Large intestine (tissue), 12 donors: ENCODE data around the gene PSMB10. TPM values are rescaled to one million over a fixed set of nuclear protein-coding genes. Genes with fewer than 3 reads are reported as not detected.
"Not testable (repeated sequence)": the region's sequence is repeated elsewhere in the genome, so short reads cannot be mapped to it uniquely, and the experiment has no call there.

Experiments
- DNase-seq, 2 donors: peaks; one replicate each; pipeline versions ENCODE4 v3.0.0 to v3.0.0-alpha.2; 2013
- H3K27ac ChIP-seq: one replicate; pipeline ENCODE4 v1.5.1; 2013; ENCODE audit warnings: low read length
- H3K27me3 ChIP-seq: 2 replicates; pipeline ENCODE4 v1.6.1; 2013; ENCODE audit warnings: low read length; ENCODE audit not compliant: control insufficient read depth, insufficient read depth
- H3K36me3 ChIP-seq: 2 replicates; pipeline ENCODE4 v1.6.1; 2013; ENCODE audit warnings: low read length; ENCODE audit not compliant: control insufficient read depth, insufficient read depth
- H3K4me1 ChIP-seq: one replicate; pipeline ENCODE4 v1.6.1; 2013; ENCODE audit warnings: low read length; ENCODE audit not compliant: control insufficient read depth, insufficient read depth
- H3K4me3 ChIP-seq: one replicate; pipeline ENCODE4 v1.5.1; 2013; ENCODE audit warnings: low read length
- H3K9me3 ChIP-seq: one replicate; pipeline ENCODE4 v1.6.1; 2013; ENCODE audit warnings: mild to moderate bottlenecking, low read depth, low read length, moderate library complexity; ENCODE audit not compliant: control insufficient read depth
- WGBS: methylation state at CpG from one replicate; pipeline ENCODE4 v1.1.5; 2013; ENCODE audit warnings: low lambda C conversion rate; ENCODE audit not compliant: insufficient coverage; 5-methylcytosine and 5-hydroxymethylcytosine counted together
- long read RNA-seq, 11 donors: transcript quantifications; one replicate each; lab custom pipeline, GENCODE V29; 2026
- polyA plus RNA-seq: library from polyadenylated mRNA; unstranded; fragments of 120-200 nt; gene quantifications from one replicate; pipeline ENCODE4 v1.2.1, GENCODE V29; 2013

The PSMB10 gene
- polyA plus RNA-seq: 99.2 TPM
- long read RNA-seq, donor 1, transcript PSMB10-201 (8 exons, 1,218 nt): major isoform, 17 of 20 reads
- long read RNA-seq, donor 1, partial matches to known transcripts: 0 of 20 reads
- long read RNA-seq, donor 1, other reads (novel, unspliced or antisense): 0 of 20 reads
- long read RNA-seq, donor 2, transcript PSMB10-201 (8 exons, 1,218 nt): major isoform, 60 of 91 reads
- long read RNA-seq, donor 2, transcript PSMB10-203 (4 exons, 591 nt): minor isoform, 6 of 91 reads
- long read RNA-seq, donor 2, partial matches to known transcripts: 24 of 91 reads
- long read RNA-seq, donor 2, other reads (novel, unspliced or antisense): 0 of 91 reads
- long read RNA-seq, donor 3: 0 reads
- long read RNA-seq, donor 4, partial matches to known transcripts: 0 of 5 reads
- long read RNA-seq, donor 4, other reads (novel, unspliced or antisense): 0 of 5 reads
- long read RNA-seq, donor 5, transcript PSMB10-201 (8 exons, 1,218 nt): major isoform, 22 of 23 reads
- long read RNA-seq, donor 5, partial matches to known transcripts: 0 of 23 reads
- long read RNA-seq, donor 5, other reads (novel, unspliced or antisense): 0 of 23 reads
- long read RNA-seq, donor 6, transcript PSMB10-201 (8 exons, 1,218 nt): major isoform, 28 of 37 reads
- long read RNA-seq, donor 6, partial matches to known transcripts: 5 of 37 reads
- long read RNA-seq, donor 6, other reads (novel, unspliced or antisense): 0 of 37 reads
- long read RNA-seq, donor 7, transcript PSMB10-203 (4 exons, 591 nt): minor isoform, 6 of 24 reads
- long read RNA-seq, donor 7, transcript PSMB10-201 (8 exons, 1,218 nt): major isoform, 16 of 24 reads
- long read RNA-seq, donor 7, partial matches to known transcripts: 0 of 24 reads
- long read RNA-seq, donor 7, other reads (novel, unspliced or antisense): 0 of 24 reads
- long read RNA-seq, donor 8, transcript PSMB10-201 (8 exons, 1,218 nt): major isoform, 86 of 105 reads
- long read RNA-seq, donor 8, partial matches to known transcripts: 14 of 105 reads
- long read RNA-seq, donor 8, other reads (novel, unspliced or antisense): 0 of 105 reads
- long read RNA-seq, donor 9, transcript PSMB10-201 (8 exons, 1,218 nt): major isoform, 57 of 71 reads
- long read RNA-seq, donor 9, partial matches to known transcripts: 11 of 71 reads
- long read RNA-seq, donor 9, other reads (novel, unspliced or antisense): 0 of 71 reads
- long read RNA-seq, donor 10, transcript PSMB10-201 (8 exons, 1,218 nt): major isoform, 66 of 82 reads
- long read RNA-seq, donor 10, transcript PSMB10-203 (4 exons, 591 nt): minor isoform, 7 of 82 reads
- long read RNA-seq, donor 10, partial matches to known transcripts: 9 of 82 reads
- long read RNA-seq, donor 10, other reads (novel, unspliced or antisense): 0 of 82 reads
- long read RNA-seq, donor 11, transcript PSMB10-201 (8 exons, 1,218 nt): major isoform, 42 of 49 reads
- long read RNA-seq, donor 11, partial matches to known transcripts: 6 of 49 reads
- long read RNA-seq, donor 11, other reads (novel, unspliced or antisense): 0 of 49 reads

DNA sequence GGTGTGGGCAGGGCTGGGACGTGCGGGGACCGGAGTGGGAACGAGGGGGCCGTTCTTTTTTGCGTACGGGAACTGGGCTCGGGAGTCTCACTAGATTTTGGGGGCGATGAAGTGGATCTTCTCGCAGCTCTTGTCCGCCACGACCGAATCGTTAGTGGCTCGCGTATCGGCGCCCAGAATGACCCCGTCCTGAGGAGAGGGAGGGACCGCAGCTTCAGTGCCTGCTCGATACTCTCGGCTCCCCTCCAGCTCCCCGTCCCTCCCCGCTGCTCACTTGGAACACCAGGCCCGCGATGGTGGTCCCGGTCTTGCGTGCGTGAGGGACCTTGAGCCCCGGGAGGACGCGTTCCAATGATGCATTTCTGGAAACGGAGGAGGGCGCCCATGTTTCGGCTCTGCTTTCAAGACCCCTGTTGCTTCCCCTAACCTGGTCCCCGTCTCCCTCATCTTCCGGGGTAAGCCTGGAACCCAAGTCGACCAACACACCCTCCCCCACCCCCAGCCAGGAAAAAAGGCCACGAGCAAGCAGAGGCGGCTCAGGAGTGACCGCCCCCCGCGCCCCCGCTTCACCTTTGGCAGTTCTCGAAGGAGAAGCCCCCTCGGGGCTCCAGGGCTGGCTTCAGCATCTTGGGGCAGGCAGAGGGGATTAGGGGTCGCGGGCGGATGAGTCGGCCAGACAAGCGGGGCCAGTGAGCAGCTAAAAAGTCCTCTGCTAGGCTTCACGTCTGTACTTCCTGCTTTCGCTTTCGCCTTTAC lies at the start of gene PSMB10:
Gene PSMB10 (minus strand): TSS at position 727 of the 756 bp plus-strand sequence. CDS start 101 bp downstream, at position 626.
- peak; percentile 67 to 87 for DNase-seq
- H3K36me3 ChIP-seq: peaks cover 24% of the 10 kb centered on the region
- peak within 1 kb of the TSS; percentile 87 for H3K4me3 ChIP-seq
- H3K4me1 ChIP-seq: peaks cover 15% of the 10 kb centered on the region
- no peaks in the 10 kb centered on the region for H3K9me3 ChIP-seq
- H3K27ac ChIP-seq: peak within 1 kb of the TSS; percentile 82
- 0% methylated on average over 3 of the region's 54 CpGs for WGBS
- no peaks in the 10 kb centered on the region for H3K27me3 ChIP-seq

DNA sequence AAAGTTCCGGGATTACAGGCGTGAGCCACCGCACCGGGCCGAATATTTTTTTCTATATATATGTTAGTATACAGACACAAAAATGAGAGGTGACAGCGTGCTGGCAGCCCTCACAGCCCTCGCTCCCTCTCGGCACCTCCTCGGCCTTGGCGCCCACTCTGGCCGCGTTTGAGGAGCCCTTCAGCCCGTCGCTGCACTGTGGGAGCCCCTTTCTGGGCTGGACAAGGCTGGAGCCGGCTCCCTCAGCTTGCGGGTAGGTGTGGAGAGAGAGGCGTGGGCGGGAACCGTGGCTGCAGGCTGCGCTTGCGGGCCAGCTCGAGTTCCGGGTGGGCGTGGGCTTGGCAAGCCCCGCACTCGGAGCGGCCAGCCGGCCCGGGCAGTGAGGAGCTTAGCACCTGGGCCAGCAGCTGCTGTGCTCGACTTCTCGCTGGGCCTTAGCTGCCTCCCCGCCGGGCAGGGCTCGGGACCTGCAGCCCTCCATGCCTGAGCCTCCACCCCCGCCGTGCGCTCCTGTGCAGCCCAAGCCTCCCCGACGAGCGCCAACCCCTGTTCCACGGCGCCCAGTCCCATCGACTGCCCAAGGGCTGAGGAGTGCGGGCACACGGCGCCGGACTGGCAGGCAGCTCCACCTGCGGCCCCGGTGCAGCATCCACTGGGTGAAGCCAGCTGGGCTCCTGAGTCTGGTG lies 45.5 kb upstream of the PSMB10 start:
- Histone ChIP-seq H3K36me3 (no peaks in the 10 kb centered on the region), H3K27me3 (peaks cover 18% of the 10 kb centered on the region), H3K9me3 (peaks cover 3% of the 10 kb centered on the region), H3K4me3 (no peak overlapping the region), H3K27ac (no peak overlapping the region), H3K4me1 (no peaks in the 10 kb centered on the region)
- WGBS: no CpG with 5 or more reads among the region's 49 CpGs
- no peak for DNase-seq

GRCh38 chr16:67979955-67980678 lies 43.5 kb upstream of the PSMB10 start, which contains the start of gene DPEP3:
TSS of gene DPEP3 (minus strand) at chr16:67980499. CDS start at chr16:67980380, 119 bp downstream.
- H3K4me3 ChIP-seq: no peak within 1 kb of the TSS
- no peak within 1 kb of the TSS for H3K27ac ChIP-seq
- H3K36me3 ChIP-seq: no peaks in the 10 kb centered on the region
- peaks cover 21% of the 10 kb centered on the region for H3K27me3 ChIP-seq
- H3K9me3 ChIP-seq: peaks cover 3% of the 10 kb centered on the region
- no peaks in the 10 kb centered on the region for H3K4me1 ChIP-seq
- no CpG with 5 or more reads among the region's 62 CpGs for WGBS
- no peak for DNase-seq

- peaks cover 3% of the 10 kb centered on the region for H3K9me3 ChIP-seq
- no peak overlapping the region for H3K4me3 ChIP-seq
- peaks cover 21% of the 10 kb centered on the region for H3K27me3 ChIP-seq
- no peak for DNase-seq
- no CpG with 5 or more reads among the region's 9 CpGs for WGBS
- H3K36me3 ChIP-seq: no peaks in the 10 kb centered on the region
- H3K27ac ChIP-seq: no peak overlapping the region
- no peaks in the 10 kb centered on the region for H3K4me1 ChIP-seq
Measured at GRCh38 chr16:67977469-67978227, 41.0 kb upstream of the PSMB10 start.

GRCh38 chr16:67977005-67977404 lies 40.4 kb upstream of the PSMB10 start:
- H3K27ac ChIP-seq: no peak overlapping the region
- H3K9me3 ChIP-seq: peaks cover 3% of the 10 kb centered on the region
- peaks cover 21% of the 10 kb centered on the region for H3K27me3 ChIP-seq
- DNase-seq: no peak
- no peaks in the 10 kb centered on the region for H3K36me3 ChIP-seq
- no CpG with 5 or more reads among the region's 5 CpGs for WGBS
- H3K4me1 ChIP-seq: no peaks in the 10 kb centered on the region
- no peak overlapping the region for H3K4me3 ChIP-seq

DNA sequence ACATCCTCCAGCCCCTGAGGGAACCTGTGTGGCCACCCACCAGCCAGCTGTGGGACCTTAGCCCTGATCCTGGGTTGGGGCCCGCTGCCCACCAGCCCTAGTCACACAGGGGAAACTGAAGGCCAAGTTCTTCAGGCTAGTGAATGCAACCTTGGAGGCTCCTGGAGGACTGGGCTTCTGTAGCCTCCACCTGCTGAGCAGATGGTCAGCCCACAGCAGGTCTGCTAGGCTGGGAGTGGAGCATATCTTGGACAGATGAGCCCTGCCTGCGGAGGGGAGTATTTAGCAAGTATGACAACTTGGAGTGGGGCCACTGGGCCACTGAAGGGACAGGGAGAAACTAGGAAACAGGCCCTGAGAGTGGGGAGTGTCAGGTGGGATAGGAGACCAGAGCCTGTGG lies 39.6 kb upstream of the PSMB10 start:
- H3K9me3 ChIP-seq: peaks cover 3% of the 10 kb centered on the region
- H3K4me3 ChIP-seq: no peak overlapping the region
- peaks cover 19% of the 10 kb centered on the region for H3K27me3 ChIP-seq
- WGBS: no CpG with 5 or more reads among the region's 2 CpGs
- H3K27ac ChIP-seq: no peak overlapping the region
- H3K4me1 ChIP-seq: no peaks in the 10 kb centered on the region
- no peaks in the 10 kb centered on the region for H3K36me3 ChIP-seq
- no peak for DNase-seq

DNA sequence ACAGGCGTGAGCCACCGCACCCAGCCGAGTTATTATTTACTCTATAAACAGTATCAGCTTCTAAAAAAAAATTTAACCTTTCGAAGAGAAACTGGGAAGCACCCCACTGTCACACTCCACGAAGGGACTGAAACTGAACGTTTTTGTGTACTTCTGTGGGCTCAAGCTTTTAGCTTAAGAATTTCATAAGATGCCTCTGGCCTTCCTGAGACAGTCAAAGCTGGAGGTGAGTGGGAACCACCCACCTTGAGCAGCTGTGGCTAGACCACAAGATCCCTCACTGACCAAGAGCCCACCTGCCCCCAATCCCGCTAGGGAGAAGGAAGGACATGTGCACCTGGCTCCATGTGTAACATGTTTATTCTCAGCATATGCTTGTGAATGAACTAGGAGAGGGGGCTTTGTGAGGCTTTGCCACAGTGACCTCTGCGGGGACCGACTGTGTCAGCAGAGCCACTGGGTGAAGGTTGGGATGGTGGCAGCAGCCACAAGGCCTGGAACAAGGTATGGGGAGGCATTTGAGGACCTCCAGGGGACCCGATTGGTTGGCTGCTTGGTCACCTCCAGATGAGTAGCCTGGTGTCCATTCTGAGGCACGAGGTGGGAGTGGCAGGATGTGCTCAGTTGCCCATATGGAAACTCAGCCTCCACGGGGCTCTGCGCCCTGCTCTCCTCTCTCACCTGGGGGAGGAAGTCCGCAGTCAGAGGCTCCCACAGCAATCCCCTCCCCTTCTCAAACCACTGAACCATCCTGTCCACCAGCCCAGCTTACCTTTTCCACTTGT lies 38.9 kb upstream of the PSMB10 start:
- H3K27me3 ChIP-seq: peaks cover 16% of the 10 kb centered on the region
- WGBS: no CpG with 5 or more reads among the region's 14 CpGs
- H3K9me3 ChIP-seq: peaks cover 3% of the 10 kb centered on the region
- H3K4me3 ChIP-seq: no peak overlapping the region
- no peaks in the 10 kb centered on the region for H3K4me1 ChIP-seq
- H3K36me3 ChIP-seq: no peaks in the 10 kb centered on the region
- DNase-seq: no peak
- no peak overlapping the region for H3K27ac ChIP-seq

DNA sequence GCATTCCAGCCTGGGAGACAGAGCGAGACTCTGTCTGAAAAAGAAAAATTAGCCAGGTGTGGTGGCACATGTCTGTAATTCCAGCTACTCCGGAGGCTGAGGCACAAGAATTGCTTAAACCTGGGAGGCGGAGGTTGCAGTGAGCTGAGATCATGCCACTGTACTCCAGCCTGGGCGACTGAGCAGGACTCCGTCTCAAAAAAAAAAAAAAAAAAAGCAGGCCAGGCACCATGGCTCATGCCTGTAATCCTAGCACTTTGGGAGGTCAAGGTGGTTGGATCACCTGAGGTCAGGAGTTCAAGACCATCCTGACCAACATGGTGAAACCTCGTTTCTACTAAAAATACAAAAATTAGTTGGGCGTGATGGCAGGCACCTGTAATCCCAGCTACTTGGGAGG lies 35.6 kb upstream of the PSMB10 start:
- H3K4me1 ChIP-seq: not testable (repeated sequence)

More for the DNA sequence above, 35.6 kb upstream of the PSMB10 start:
- 60% methylated on average over 1 of the region's 7 CpGs for WGBS
- H3K36me3 ChIP-seq, H3K9me3 ChIP-seq, H3K4me3 ChIP-seq, H3K27me3 ChIP-seq, DNase-seq, H3K27ac ChIP-seq: not testable (repeated sequence)
